C4-2B (cell line): ENCODE measurements around the gene ATP13A1.

Experiments used
- H3K27ac ChIP-seq: fragments of 450-650 bp; 2 replicates; pipeline ENCODE4 v1.5.1; 2017
- ZFX ChIP-seq: fragments of 450-650 bp; IDR thresholded peaks from 2 replicates; pipeline ENCODE4 v1.6.1; 2017
- TF ChIP-seq, protein P1 (sequence below): fragments of 450-650 bp; conservative IDR thresholded peaks from 2 replicates; pipeline ENCODE4 v1.5.1; 2017; ENCODE audit warnings: mild to moderate bottlenecking

Gene ATP13A1

GRCh38 chr19:19661141-19661674 lies 2.3 kb downstream of the ATP13A1 start:
- no peak overlapping the region for H3K27ac ChIP-seq
- TF ChIP-seq, protein P1, sequence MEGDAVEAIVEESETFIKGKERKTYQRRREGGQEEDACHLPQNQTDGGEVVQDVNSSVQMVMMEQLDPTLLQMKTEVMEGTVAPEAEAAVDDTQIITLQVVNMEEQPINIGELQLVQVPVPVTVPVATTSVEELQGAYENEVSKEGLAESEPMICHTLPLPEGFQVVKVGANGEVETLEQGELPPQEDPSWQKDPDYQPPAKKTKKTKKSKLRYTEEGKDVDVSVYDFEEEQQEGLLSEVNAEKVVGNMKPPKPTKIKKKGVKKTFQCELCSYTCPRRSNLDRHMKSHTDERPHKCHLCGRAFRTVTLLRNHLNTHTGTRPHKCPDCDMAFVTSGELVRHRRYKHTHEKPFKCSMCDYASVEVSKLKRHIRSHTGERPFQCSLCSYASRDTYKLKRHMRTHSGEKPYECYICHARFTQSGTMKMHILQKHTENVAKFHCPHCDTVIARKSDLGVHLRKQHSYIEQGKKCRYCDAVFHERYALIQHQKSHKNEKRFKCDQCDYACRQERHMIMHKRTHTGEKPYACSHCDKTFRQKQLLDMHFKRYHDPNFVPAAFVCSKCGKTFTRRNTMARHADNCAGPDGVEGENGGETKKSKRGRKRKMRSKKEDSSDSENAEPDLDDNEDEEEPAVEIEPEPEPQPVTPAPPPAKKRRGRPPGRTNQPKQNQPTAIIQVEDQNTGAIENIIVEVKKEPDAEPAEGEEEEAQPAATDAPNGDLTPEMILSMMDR: no peak
- TF ChIP-seq ZFX: no peak

GRCh38 chr19:19659646-19660245 lies 3.7 kb downstream of the ATP13A1 start:
- TF ChIP-seq ZFX: no peak
- TF ChIP-seq, protein P1: no peak

DNA sequence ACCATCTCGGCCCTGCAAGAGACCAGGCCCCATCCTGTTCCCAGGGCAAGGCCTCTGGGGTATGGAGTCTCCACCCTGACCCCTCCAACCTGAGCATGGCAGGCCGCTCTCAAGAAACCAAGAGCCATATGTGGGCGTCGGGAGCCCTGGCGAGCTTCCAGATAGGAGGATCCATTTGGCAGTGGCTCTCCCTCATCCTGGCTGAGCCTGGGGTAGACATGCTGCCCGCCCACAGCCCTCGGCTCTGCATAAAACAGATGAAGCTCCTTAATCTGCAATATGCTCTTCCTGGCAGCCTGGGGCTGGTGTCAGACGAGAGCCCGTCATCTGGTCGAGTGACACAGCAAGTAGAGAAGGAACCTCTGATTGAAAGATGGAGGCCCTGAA lies 6.1 kb downstream of the ATP13A1 start:
- H3K27ac ChIP-seq: no peak overlapping the region
- TF ChIP-seq ZFX: no peak
- TF ChIP-seq, protein P1: no peak

More at GRCh38 chr19:19659646-19660245, 3.7 kb downstream of the ATP13A1 start:
- H3K27ac ChIP-seq: no peak overlapping the region

DNA sequence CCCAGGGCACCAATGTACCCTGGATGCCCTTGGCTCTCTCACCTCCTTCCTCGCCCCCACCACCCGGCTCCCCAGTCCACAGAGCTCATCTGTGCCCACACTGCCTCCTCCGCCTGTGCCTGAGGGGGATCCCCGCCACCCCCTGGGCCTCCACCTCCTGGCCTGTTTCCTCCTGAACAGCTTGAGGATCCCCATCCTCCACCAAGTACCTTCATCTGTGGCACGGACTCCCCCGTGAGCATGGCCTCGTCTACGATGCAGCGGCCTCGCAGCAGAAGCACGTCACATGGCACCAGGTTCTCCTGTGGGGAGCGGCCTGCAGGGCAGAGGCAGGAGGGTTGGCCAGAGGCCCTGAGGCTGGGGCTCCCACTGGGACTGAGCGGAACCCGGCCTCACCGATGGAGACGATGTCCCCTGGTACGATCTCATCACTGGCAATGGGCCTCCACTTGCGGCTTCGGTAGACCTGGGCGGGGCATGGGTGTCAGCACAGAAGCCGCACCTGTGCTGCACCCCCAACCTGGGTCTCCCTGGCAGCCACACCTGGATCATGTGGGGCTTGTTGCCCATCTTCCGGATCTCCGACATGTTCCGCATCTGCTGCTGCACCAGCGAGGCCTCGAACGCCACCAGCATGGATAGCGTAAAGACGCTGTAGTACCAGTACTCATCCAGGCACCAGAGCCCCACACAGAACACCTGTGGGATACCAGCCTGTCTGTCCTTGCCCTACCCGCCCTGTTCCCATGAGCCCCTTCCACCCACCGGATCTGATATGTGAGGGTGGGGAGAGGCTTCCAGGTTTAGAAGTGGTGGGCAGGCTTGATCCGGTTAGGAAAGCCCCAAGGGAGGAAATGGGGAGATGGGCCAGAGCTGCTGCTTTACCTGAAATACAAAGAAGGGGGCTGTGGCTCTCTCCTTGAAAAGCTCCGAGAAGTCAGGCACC lies 6.8 kb downstream of the ATP13A1 start:
- TF ChIP-seq ZFX: no peak
- TF ChIP-seq, protein P1: no peak
- H3K27ac ChIP-seq: no peak overlapping the region

GRCh38 chr19:19655641-19656343 lies 7.7 kb downstream of the ATP13A1 start:
- TF ChIP-seq, protein P1: no peak
- TF ChIP-seq ZFX: no peak

GRCh38 chr19:19655051-19655594 lies 8.4 kb downstream of the ATP13A1 start:
- no peak for TF ChIP-seq ZFX
- TF ChIP-seq, protein P1: no peak

More at GRCh38 chr19:19655641-19656343, 7.7 kb downstream of the ATP13A1 start:
- no peak overlapping the region for H3K27ac ChIP-seq

More at GRCh38 chr19:19655051-19655594, 8.4 kb downstream of the ATP13A1 start:
- H3K27ac ChIP-seq: no peak overlapping the region
